Measurements from ENCODE around the gene FLII. TPM values are rescaled to one million over a fixed set of nuclear protein-coding genes. Genes with fewer than 3 reads are reported as not detected.
A peak's percentile ranks its signal among the peaks of the same experiment; 100 is the strongest.

FLII gene
- total and polyA plus RNA-seq, 2 of the 13 experiments (the other 11 are each of a cell fraction or from before 2014, with no cell fraction given): 130 to 303 TPM

- TF ChIP-seq BCL3 (CRISPR knock-in tag; IDR thresholded peaks at IDR 0.05) (no peak), CENPX (CRISPR knock-in tag; IDR thresholded peaks at IDR 0.05) (no peak), ZNF784 (CRISPR knock-in tag; IDR thresholded peaks at IDR 0.05; ENCODE audit: borderline replicate concordance) (no peak), KDM6A (CRISPR knock-in tag; IDR thresholded peaks at IDR 0.05; ENCODE audit: low read depth) (no peak), ELF3 (CRISPR knock-in tag; IDR thresholded peaks at IDR 0.05) (no peak), ZNF124 (CRISPR knock-in tag; IDR thresholded peaks at IDR 0.05) (no peak), ZFP36L1 (CRISPR knock-in tag; IDR thresholded peaks at IDR 0.05) (no peak), ZNF678 (CRISPR knock-in tag; IDR thresholded peaks at IDR 0.05) (no peak), MXI1 (IDR thresholded peaks at IDR 0.05; ENCODE audit: borderline replicate concordance, low read depth, low read length) (no peak), SNRNP70 (IDR thresholded peaks at IDR 0.05; ENCODE audit: low read depth, low read length) (no peak), NFATC3 (CRISPR knock-in tag; IDR thresholded peaks at IDR 0.05) (no peak), SUZ12 (IDR thresholded peaks at IDR 0.05; ENCODE audit: low read depth, low read length) (no peak), GTF2F1 (IDR thresholded peaks at IDR 0.05; ENCODE audit: low read length) (no peak), DR1 (CRISPR knock-in tag; IDR thresholded peaks at IDR 0.05) (no peak)
These were observed 8.3 kb downstream of the FLII start (continued) for GRCh38 chr17:18250259-18250658.

GRCh38 chr17:18248811-18249210 is 9.7 kb downstream of the FLII start:
- ATAC-seq (no peak), FAIRE-seq (no peak), DNase-seq (ENCODE audit: low spot score) (no peak)
- ChIA-PET POLR2A (interaction anchor here (1.8 kb wide), 1 partner anchor 10 kb away, joined by 5 read pairs; no protein-coding TSS in a partner anchor), CTCF (ENCODE audit: low intra/inter-chr PET ratio, low total read pairs) (interaction anchor here (1.1 kb wide), 1 partner anchor 129 kb away, joined by 3 read pairs; the partner anchor contains the start of gene EVPLL)
- no peak overlapping the region for H3K27ac ChIP-seq (ENCODE audit: extremely low read length, insufficient read depth, low read length)
- H3K36me3 ChIP-seq (replicated peaks in 1 of 2; ENCODE audit: control insufficient read depth in 1 of 2, insufficient read depth in 2 of 2, low read length in 2 of 2): peaks cover 42 to 76% of the 10 kb centered on the region in 2 experiments
- H3K9ac ChIP-seq (ENCODE audit: insufficient read depth, low read depth, low read length): no peak overlapping the region
- no peak overlapping the region for H3K4me3 ChIP-seq (replicated peaks in 1 of 3; ENCODE audit: insufficient read depth in 1 of 3, low read depth in 2 of 3, low read length in 3 of 3)
- BruUV-seq (replicated peaks): no TSS peak
- intact Hi-C loops (cut with micrococcal nuclease; ENCODE audit: unreplicated experiment): no loop called here
- TF ChIP-seq AGO2 (optimal IDR thresholded peaks at IDR 0.05; ENCODE audit: low read depth, low read length) (peak; percentile 58), NFE2 (CRISPR knock-in tag; IDR thresholded peaks at IDR 0.05) (no peak), ZNF777 (CRISPR knock-in tag; IDR thresholded peaks at IDR 0.05) (no peak), CHCHD3 (CRISPR knock-in tag; IDR thresholded peaks at IDR 0.05) (no peak)
- H2AFZ ChIP-seq (ENCODE audit: low read length): no peak overlapping the region
- in situ Hi-C loops (cut with HindIII; ENCODE audit: extremely low pct_ligation_motif_present, low pct_unique_long_range_greater_than_20kb): no loop called here
- H3K79me2 ChIP-seq (ENCODE audit: insufficient read depth, low read length): no peaks in the 10 kb centered on the region
- H3K4me2 ChIP-seq (ENCODE audit: low read depth, low read length): no peak overlapping the region
- no peaks in the 10 kb centered on the region for H4K20me1 ChIP-seq (ENCODE audit: insufficient read depth, low read length)
- WGBS (ENCODE audit: low lambda C conversion rate): 100% methylated on average over 3 of the region's 7 CpGs
- no peaks in the 10 kb centered on the region for H3K9me3 ChIP-seq (ENCODE audit: low read length)
- H3K27me3 ChIP-seq (ENCODE audit: control insufficient read depth in 1 of 2, insufficient read depth in 2 of 2, low read length in 2 of 2): no peaks in the 10 kb centered on the region
- no peaks in the 10 kb centered on the region for H3K4me1 ChIP-seq (ENCODE audit: insufficient read depth, low read length)

Data from HepG2 (cell line).